A673 (cell line): ENCODE data around the gene EVA1C. TPM values are rescaled to one million over a fixed set of nuclear protein-coding genes. Genes with fewer than 3 reads are reported as not detected.

Experiments used
- BruUV-seq: library from RNA; stranded (reverse); fragments of 400-500 nt; replicated peaks from 2 replicates; lab custom pipeline; 2021; lab: Mats Ljungman, UMichigan
- CTCF ChIA-PET: fragments of 300-600 bp; sonication (Branson Sonifier 250); formaldehyde crosslinking; loops from one replicate; lab custom pipeline; 2022; ENCODE audit warnings: antibody characterized with exemption; lab: Charles Lee
- POLR2A ChIA-PET: fragments of 300-600 bp; sonication (Branson Sonifier 250); formaldehyde crosslinking; loops from one replicate; lab custom pipeline; 2022; ENCODE audit warnings: antibody characterized with exemption; ENCODE audit not compliant: low non-redundant PET; lab: Charles Lee
- DNase-seq: peaks from one replicate; pipeline ENCODE4 v3.0.0-alpha.2; 2015; ENCODE audit warnings: low spot score
- H3K27ac ChIP-seq: fragments of 200-600 bp; sonication (generic); 2 replicates; pipeline ENCODE4 v1.5.1; 2016; ENCODE audit warnings: mixed run types, low read depth, mild to moderate bottlenecking, mixed read lengths, antibody characterized with exemption, low read length; ENCODE audit not compliant: poor library complexity, severe bottlenecking
- H3K27me3 ChIP-seq: fragments of 200-600 bp; sonication (generic); replicated peaks from 2 replicates; pipeline ENCODE4 v1.6.1; 2017; ENCODE audit warnings: mixed run types, low read depth, mild to moderate bottlenecking, mixed read lengths, antibody characterized with exemption, low read length; ENCODE audit not compliant: insufficient read depth, poor library complexity
- H3K36me3 ChIP-seq: fragments of 200-600 bp; sonication (generic); 2 replicates; pipeline ENCODE4 v1.6.1; 2016; ENCODE audit warnings: mixed run types, mild to moderate bottlenecking, mixed read lengths, antibody characterized with exemption, low read length; ENCODE audit not compliant: insufficient read depth, poor library complexity, severe bottlenecking
- H3K4me1 ChIP-seq: fragments of 200-600 bp; sonication (generic); 2 replicates; pipeline ENCODE4 v1.6.1; 2017; ENCODE audit warnings: mixed run types, mild to moderate bottlenecking, mixed read lengths, antibody characterized with exemption, low read length; ENCODE audit not compliant: insufficient read depth, poor library complexity, severe bottlenecking
- H3K4me3 ChIP-seq: fragments of 200-600 bp; sonication (generic); 2 replicates; pipeline ENCODE4 v1.5.1; 2016; ENCODE audit warnings: low read depth, mixed run types, mild to moderate bottlenecking, mixed read lengths, low read length; ENCODE audit not compliant: poor library complexity, severe bottlenecking
- H3K9me3 ChIP-seq: fragments of 200-600 bp; sonication (generic); 2 replicates; pipeline ENCODE4 v1.6.1; 2016; ENCODE audit warnings: mixed run types, low read depth, mild to moderate bottlenecking, mixed read lengths, antibody characterized with exemption, low read length; ENCODE audit not compliant: poor library complexity, severe bottlenecking
- EZH2 ChIP-seq: fragments of 200-600 bp; sonication (generic); IDR thresholded peaks from 2 replicates; pipeline ENCODE4 v1.6.1; 2017; ENCODE audit warnings: borderline replicate concordance, low read depth, mild to moderate bottlenecking, mixed read lengths, antibody characterized with exemption, low read length; ENCODE audit not compliant: poor library complexity, severe bottlenecking
- intact Hi-C: fragments of 100-400 bp; cut with micrococcal nuclease; formaldehyde crosslinking; loops from one replicate; pipeline ENCODE4 v1.10.0; 2022; ENCODE audit not compliant: unreplicated experiment
- total RNA-seq: library from RNA; stranded (reverse); gene quantifications from 2 replicates; pipeline ENCODE4 v1.2.3, GENCODE V29; 2021
- TF ChIP-seq, protein P1 (sequence below): fragments of 300-800, 200-600 bp; sonication (generic); conservative IDR thresholded peaks from 2 replicates; pipeline ENCODE4 v1.5.1; 2017; ENCODE audit warnings: low read depth, mild to moderate bottlenecking, antibody characterized with exemption, low read length, moderate library complexity, mixed read lengths

EVA1C gene
- total RNA-seq, 1 experiment from 2014 or later = 7.2 TPM

DNA sequence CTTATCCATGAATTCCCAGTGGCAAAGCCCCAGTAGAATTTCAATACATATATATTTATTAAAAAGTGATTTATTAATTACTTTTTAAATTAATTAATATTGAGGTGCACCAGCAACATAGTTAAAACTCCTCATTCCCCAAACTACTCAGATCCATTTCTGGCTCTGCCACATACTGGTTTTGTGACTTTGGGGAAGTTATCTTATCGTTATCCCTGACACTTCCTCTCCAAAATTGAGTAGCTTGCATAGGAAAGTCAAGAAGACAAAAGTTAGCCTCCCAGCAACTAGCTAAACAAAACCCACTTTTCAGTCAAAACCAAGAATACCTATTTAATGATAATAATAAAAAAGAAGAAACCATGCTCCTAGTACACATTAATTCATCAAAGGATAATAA lies 136.9 kb downstream of the EVA1C start:
- TF ChIP-seq EZH2 = no peak
- TF ChIP-seq, protein P1, sequence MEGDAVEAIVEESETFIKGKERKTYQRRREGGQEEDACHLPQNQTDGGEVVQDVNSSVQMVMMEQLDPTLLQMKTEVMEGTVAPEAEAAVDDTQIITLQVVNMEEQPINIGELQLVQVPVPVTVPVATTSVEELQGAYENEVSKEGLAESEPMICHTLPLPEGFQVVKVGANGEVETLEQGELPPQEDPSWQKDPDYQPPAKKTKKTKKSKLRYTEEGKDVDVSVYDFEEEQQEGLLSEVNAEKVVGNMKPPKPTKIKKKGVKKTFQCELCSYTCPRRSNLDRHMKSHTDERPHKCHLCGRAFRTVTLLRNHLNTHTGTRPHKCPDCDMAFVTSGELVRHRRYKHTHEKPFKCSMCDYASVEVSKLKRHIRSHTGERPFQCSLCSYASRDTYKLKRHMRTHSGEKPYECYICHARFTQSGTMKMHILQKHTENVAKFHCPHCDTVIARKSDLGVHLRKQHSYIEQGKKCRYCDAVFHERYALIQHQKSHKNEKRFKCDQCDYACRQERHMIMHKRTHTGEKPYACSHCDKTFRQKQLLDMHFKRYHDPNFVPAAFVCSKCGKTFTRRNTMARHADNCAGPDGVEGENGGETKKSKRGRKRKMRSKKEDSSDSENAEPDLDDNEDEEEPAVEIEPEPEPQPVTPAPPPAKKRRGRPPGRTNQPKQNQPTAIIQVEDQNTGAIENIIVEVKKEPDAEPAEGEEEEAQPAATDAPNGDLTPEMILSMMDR = no peak
- no peak overlapping the region for H3K4me3 ChIP-seq
- no peaks in the 10 kb centered on the region for H3K9me3 ChIP-seq
- CTCF ChIA-PET = no interaction called here
- no peak for DNase-seq
- no TSS peak for BruUV-seq
- POLR2A ChIA-PET = no interaction called here
- no peaks in the 10 kb centered on the region for H3K27me3 ChIP-seq
- H3K36me3 ChIP-seq = no peaks in the 10 kb centered on the region
- no peak overlapping the region for H3K27ac ChIP-seq
- no peaks in the 10 kb centered on the region for H3K4me1 ChIP-seq
- intact Hi-C loops = no loop called here

DNA sequence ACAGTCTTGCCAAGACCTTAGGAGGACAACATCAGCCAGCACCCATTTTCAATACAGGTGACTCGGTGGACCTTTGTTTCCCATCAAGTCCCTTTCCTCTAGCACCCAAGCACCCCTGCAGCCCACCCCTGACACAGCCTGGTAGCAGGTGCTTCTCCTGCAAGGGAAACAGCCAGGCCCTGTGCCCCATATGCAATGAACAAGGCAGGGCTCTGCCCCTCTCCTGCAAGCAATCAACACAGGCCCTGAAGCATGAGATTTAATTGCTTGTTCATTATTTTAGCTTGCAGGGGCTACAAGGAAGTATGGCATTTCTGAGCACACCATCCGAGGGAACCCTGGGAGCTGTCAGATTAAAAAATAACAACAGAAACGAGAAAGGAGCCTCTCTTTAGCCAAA lies 137.4 kb downstream of the EVA1C start:
- TF ChIP-seq, protein P1 = no peak
- TF ChIP-seq EZH2 = no peak
- H3K9me3 ChIP-seq = no peaks in the 10 kb centered on the region
- H3K4me3 ChIP-seq = no peak overlapping the region
- no peak overlapping the region for H3K27ac ChIP-seq
- H3K27me3 ChIP-seq = no peaks in the 10 kb centered on the region
- H3K4me1 ChIP-seq = no peaks in the 10 kb centered on the region
- POLR2A ChIA-PET = no interaction called here
- no TSS peak for BruUV-seq
- intact Hi-C loops = no loop called here
- H3K36me3 ChIP-seq = no peaks in the 10 kb centered on the region
- DNase-seq = no peak
- CTCF ChIA-PET = no interaction called here

DNA sequence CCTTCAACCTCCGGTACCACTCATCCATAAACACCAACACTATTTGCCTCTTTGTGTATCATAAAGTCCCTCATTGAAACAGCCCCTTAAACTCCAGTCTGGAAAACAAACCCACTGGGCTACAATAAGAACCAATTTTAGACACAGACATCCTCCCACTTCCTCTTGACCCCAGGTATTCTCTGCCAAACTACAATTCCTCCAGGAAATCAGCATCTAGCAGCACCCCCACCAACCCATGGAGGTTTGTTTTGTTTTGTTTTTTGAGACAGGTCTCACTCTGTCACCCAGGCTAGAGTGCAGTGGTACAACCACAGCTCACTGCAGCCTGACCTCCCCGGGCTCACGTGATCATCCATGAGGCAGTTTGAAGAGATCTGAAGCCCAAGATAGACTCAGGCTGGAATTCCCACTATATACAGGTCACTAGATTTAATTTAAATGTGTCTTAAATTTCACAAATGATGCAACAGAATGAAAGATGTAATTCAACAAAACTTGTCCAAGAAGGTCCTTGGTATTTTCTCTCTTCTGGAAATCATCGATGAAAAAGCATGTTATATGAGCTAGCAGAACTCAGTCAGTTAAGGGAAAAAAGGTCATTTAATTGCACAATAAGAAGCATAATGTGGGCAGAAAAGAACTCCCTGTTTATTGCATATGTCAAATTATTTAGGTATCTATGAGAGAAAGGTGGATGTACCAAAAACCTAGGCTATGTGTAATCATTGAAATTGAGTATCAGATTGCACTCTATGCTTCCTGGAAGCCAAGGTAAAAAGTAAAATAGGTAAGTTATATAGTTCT lies 142.5 kb downstream of the EVA1C start:
- H3K36me3 ChIP-seq = no peaks in the 10 kb centered on the region
- TF ChIP-seq, protein P1 = no peak
- TF ChIP-seq EZH2 = no peak
- H3K27ac ChIP-seq = no peak overlapping the region
- POLR2A ChIA-PET = no interaction called here
- intact Hi-C loops = no loop called here
- no peaks in the 10 kb centered on the region for H3K9me3 ChIP-seq
- no peak overlapping the region for H3K4me3 ChIP-seq
- DNase-seq = no peak
- CTCF ChIA-PET = no interaction called here
- no peaks in the 10 kb centered on the region for H3K4me1 ChIP-seq
- H3K27me3 ChIP-seq = no peaks in the 10 kb centered on the region
- BruUV-seq = no TSS peak
